OCI-LY1 (cell line): ENCODE data around the gene TMEM30A.

ENCODE experiments used
- H2AFZ ChIP-seq: fragments of 200-600 bp; sonication (generic), shearing (Covaris generic); 2 replicates; pipeline ENCODE4 v1.6.0; 2014; ENCODE audit warnings: antibody characterized with exemption, mild to moderate bottlenecking, low read length
- H3F3A ChIP-seq: fragments of 200-600 bp; sonication (generic), shearing (Covaris generic); 2 replicates; pipeline ENCODE4 v1.6.0; 2014; ENCODE audit warnings: mild to moderate bottlenecking, antibody characterized with exemption, low read length, moderate library complexity; ENCODE audit not compliant: insufficient read depth
- H3K27ac ChIP-seq: fragments of 200-600 bp; sonication (generic); 2 replicates; pipeline ENCODE4 v1.5.1; 2014; ENCODE audit warnings: low read length, mixed run types, mild to moderate bottlenecking, low read depth; ENCODE audit not compliant: poor library complexity, severe bottlenecking
- H3K27me3 ChIP-seq: fragments of 200-600 bp; sonication (generic); 2 replicates; pipeline ENCODE4 v1.6.0; 2014; ENCODE audit warnings: antibody characterized with exemption, mild to moderate bottlenecking, low read length, moderate library complexity; ENCODE audit not compliant: insufficient read depth
- H3K36me3 ChIP-seq: fragments of 200-600 bp; sonication (generic); 2 replicates; pipeline ENCODE4 v1.6.1; 2014; ENCODE audit warnings: mild to moderate bottlenecking, antibody characterized with exemption, low read length, moderate library complexity, mixed read lengths; ENCODE audit not compliant: insufficient read depth
- H3K4me1 ChIP-seq: fragments of 200-600 bp; sonication (generic); 2 replicates; pipeline ENCODE4 v1.5.1; 2014; ENCODE audit warnings: mild to moderate bottlenecking, low read length, moderate library complexity; ENCODE audit not compliant: insufficient read depth, severe bottlenecking
- H3K4me2 ChIP-seq: fragments of 200-600 bp; sonication (generic), shearing (Covaris generic); 2 replicates; pipeline ENCODE4 v1.6.1; 2014; ENCODE audit warnings: low read length
- H3K4me3 ChIP-seq: fragments of 200-600 bp; sonication (generic); 2 replicates; pipeline ENCODE4 v1.5.1; 2014; ENCODE audit warnings: low read length, low read depth, mild to moderate bottlenecking, mixed read lengths; ENCODE audit not compliant: poor library complexity, severe bottlenecking
- H3K79me2 ChIP-seq: fragments of 200-600 bp; shearing (Covaris generic); 2 replicates; pipeline ENCODE4 v1.6.1; 2016; ENCODE audit warnings: mixed run types, low read length, mixed read lengths; ENCODE audit not compliant: insufficient read depth
- H3K9ac ChIP-seq: fragments of 200-600 bp; sonication (generic), shearing (Covaris generic); 2 replicates; pipeline ENCODE4 v1.6.1; 2014; ENCODE audit warnings: mild to moderate bottlenecking, low read length, mixed read lengths
- H3K9me2 ChIP-seq: fragments of 200-600 bp; sonication (generic), shearing (Covaris generic); 2 replicates; pipeline ENCODE4 v1.6.1; 2014; ENCODE audit warnings: low read depth, mild to moderate bottlenecking, low read length, mixed read lengths
- H3K9me3 ChIP-seq: fragments of 200-600 bp; shearing (Covaris generic); 2 replicates; pipeline ENCODE4 v1.6.1; 2014; ENCODE audit warnings: low read length, mixed read lengths
- H4K20me1 ChIP-seq: fragments of 200-600 bp; sonication (generic), shearing (Covaris generic); 2 replicates; pipeline ENCODE4 v1.6.0; 2016; ENCODE audit warnings: mild to moderate bottlenecking, low read length; ENCODE audit not compliant: insufficient read depth
- EZH2 ChIP-seq: fragments of 200-600 bp; sonication (generic), shearing (Covaris generic); IDR thresholded peaks from 2 replicates; pipeline ENCODE4 v1.8.0; 2017; ENCODE audit warnings: borderline replicate concordance, mixed run types, mild to moderate bottlenecking, antibody characterized with exemption, low read length, moderate library complexity, mixed read lengths
- TF ChIP-seq, protein P1 (sequence below): fragments of 200-600 bp; sonication (generic), shearing (Covaris generic); IDR thresholded peaks from 2 replicates; pipeline ENCODE4 v1.5.1; 2017; ENCODE audit warnings: mild to moderate bottlenecking, antibody characterized with exemption, low read length, moderate library complexity, mixed read lengths

The TMEM30A gene

DNA sequence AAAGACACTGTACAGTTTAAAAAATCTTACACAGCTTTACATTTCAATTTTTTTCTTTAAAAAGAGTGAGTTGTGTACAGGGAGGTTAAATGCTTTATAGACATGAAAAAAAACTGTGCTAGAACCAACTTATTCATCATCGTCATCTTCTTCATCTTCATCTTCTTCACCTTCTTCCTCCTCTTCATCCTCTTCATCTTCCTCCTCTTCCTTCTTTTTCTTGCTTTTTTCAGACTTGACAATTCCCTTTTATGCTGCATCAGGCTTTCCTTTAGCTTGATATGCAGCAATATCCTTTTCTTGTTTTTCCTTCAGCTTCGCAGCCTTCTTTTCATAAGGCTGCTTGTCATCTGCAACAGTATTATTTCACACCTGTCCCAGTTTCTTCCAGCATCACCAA is 34.3 kb upstream of the TMEM30A start:
- Histone ChIP-seq H3K9me2 (no peaks in the 10 kb centered on the region), H3K79me2 (no peaks in the 10 kb centered on the region), H3K9me3 (no peaks in the 10 kb centered on the region), H3K36me3 (no peaks in the 10 kb centered on the region), H3K27ac (no peak overlapping the region), H3K27me3 (no peaks in the 10 kb centered on the region), H3K4me1 (no peaks in the 10 kb centered on the region), H4K20me1 (no peaks in the 10 kb centered on the region), H3K9ac (no peak overlapping the region), H2AFZ (no peak overlapping the region), H3K4me2 (no peak overlapping the region), H3K4me3 (no peak overlapping the region), H3F3A (no peaks in the 10 kb centered on the region)
- TF ChIP-seq EZH2, result no peak
- TF ChIP-seq, protein P1, sequence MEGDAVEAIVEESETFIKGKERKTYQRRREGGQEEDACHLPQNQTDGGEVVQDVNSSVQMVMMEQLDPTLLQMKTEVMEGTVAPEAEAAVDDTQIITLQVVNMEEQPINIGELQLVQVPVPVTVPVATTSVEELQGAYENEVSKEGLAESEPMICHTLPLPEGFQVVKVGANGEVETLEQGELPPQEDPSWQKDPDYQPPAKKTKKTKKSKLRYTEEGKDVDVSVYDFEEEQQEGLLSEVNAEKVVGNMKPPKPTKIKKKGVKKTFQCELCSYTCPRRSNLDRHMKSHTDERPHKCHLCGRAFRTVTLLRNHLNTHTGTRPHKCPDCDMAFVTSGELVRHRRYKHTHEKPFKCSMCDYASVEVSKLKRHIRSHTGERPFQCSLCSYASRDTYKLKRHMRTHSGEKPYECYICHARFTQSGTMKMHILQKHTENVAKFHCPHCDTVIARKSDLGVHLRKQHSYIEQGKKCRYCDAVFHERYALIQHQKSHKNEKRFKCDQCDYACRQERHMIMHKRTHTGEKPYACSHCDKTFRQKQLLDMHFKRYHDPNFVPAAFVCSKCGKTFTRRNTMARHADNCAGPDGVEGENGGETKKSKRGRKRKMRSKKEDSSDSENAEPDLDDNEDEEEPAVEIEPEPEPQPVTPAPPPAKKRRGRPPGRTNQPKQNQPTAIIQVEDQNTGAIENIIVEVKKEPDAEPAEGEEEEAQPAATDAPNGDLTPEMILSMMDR, result no peak

DNA sequence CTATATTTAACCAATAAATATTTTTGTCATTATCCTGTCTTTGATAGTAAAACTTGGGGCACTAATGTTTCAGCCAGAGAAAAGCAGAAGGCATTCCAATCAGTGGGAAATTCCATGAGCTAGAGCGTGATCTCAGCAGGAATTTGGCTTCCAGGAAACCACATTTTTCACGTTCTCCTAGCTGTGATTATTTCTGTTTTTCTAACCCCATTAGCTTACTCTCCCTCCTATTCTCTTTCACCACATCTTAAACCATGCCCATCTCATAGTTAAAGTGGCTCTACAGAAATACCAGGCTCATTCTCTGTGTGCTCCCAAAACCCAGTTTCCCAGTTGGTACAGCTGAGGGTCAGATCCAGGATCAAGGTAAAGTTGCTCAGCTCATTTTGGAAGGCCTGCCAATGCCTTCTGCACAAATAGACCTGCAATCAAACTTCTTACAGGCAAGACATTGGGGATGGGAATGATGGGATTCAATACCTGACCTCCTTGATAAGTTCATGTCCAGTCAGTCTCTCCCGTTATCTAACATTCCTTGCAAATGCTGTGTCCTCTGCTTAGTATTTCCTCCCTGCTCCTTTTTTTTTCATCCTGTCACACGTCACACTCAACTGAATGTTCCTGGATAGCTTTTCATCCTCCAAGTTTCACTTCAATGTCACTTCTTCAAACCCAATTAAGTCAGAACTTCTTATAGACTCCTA is 33.1 kb upstream of the TMEM30A start:
- no peak for TF ChIP-seq EZH2
- TF ChIP-seq, protein P1, result no peak
- no peaks in the 10 kb centered on the region for H3K9me2 ChIP-seq
- no peak overlapping the region for H3K27ac ChIP-seq
- H3K36me3 ChIP-seq, result no peaks in the 10 kb centered on the region
- peaks cover 4% of the 10 kb centered on the region for H3K4me1 ChIP-seq
- no peaks in the 10 kb centered on the region for H4K20me1 ChIP-seq
- H2AFZ ChIP-seq, result no peak overlapping the region
- H3K4me3 ChIP-seq, result no peak overlapping the region
- H3K27me3 ChIP-seq, result no peaks in the 10 kb centered on the region
- H3F3A ChIP-seq, result no peaks in the 10 kb centered on the region
- no peaks in the 10 kb centered on the region for H3K9me3 ChIP-seq
- no peak overlapping the region for H3K9ac ChIP-seq
- no peaks in the 10 kb centered on the region for H3K79me2 ChIP-seq
- no peak overlapping the region for H3K4me2 ChIP-seq

- no peak for TF ChIP-seq EZH2
- TF ChIP-seq, protein P1, result no peak
- H3K9ac ChIP-seq, result no peak overlapping the region
- peaks cover 4% of the 10 kb centered on the region for H3K4me1 ChIP-seq
- H3K9me3 ChIP-seq, result no peaks in the 10 kb centered on the region
- no peaks in the 10 kb centered on the region for H4K20me1 ChIP-seq
- no peak overlapping the region for H3K4me2 ChIP-seq
- H3K79me2 ChIP-seq, result no peaks in the 10 kb centered on the region
- no peak overlapping the region for H3K27ac ChIP-seq
- H3K4me3 ChIP-seq, result no peak overlapping the region
- H3K27me3 ChIP-seq, result no peaks in the 10 kb centered on the region
- H3K36me3 ChIP-seq, result no peaks in the 10 kb centered on the region
- no peaks in the 10 kb centered on the region for H3F3A ChIP-seq
- H2AFZ ChIP-seq, result no peak overlapping the region
- no peaks in the 10 kb centered on the region for H3K9me2 ChIP-seq
Measured at GRCh38 chr6:75315978-75316377, 31.4 kb upstream of the TMEM30A start.
